ENCODE results near the gene PHF10.
A peak's percentile ranks its signal among the peaks of the same experiment; 100 is the strongest.
"Not testable (repeated sequence)": the region's sequence is repeated elsewhere in the genome, so short reads cannot be mapped to it uniquely, and the experiment has no call there.

Gene PHF10

GRCh38 chr6:169724494-169725124 is at the start of gene PHF10:
TSS of gene PHF10 (minus strand) at chr6:169724500. CDS start at chr6:169723931, 569 bp downstream.
- DNase-seq: peak; percentile 82

DNA sequence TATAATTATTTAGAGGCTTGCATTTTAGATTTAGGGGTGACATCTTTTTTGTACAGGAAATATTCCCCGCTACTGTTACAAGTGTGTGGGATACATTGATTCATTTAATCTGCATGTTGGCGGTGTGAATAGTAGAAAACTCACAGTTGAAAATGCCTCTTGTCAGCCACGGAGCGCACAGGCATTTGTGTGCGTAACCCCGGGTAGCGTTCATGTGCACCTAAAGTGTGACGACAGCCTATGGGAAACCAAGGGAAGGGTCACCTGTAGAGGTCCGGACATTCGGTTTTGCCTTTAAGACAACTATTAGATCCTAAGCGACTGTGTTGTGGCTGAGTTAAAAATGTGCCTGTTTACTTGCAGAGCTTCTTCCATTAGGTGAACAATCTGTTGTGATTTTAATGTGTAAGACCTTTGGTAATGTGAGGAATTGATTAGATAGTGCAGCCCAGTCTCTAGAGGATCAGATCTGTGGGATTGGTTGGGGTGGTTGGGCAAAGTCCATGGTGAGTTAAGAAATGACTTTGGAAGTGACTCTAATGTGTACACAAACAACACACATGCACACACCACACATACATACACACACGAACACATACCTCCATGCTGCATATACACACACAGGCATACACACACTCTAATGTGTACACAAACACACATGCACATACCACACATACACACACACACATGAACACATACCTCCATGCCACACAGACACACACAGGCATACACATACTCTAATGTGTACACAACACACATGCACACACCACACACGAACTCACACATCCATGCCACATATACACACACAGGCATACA is 42.8 kb upstream of the PHF10 start:
- no peak for DNase-seq

GRCh38 chr6:169766232-169766631 is 41.9 kb upstream of the PHF10 start:
- no peak for DNase-seq

DNA sequence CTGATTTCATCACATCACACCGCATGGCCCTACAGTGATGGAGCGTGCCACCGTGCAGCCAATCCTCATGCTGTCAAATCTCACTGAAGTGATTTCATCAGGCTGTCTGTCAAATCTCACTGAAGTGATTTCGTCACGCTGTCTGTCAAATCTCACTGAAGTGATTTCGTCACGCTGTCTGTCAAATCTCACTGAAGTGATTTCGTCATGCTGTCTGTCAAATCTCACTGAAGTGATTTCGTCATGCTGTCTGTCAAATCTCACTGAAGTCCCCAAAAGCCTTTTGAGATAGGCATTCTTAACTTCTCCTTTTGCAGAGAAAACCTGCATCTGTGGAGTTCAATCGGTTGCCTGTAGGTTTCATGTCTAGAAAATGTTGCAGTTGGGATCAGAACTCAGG is 41.5 kb upstream of the PHF10 start:
- DNase-seq: not testable (repeated sequence)

GRCh38 chr6:169763881-169764280 is 39.6 kb upstream of the PHF10 start:
- DNase-seq: no peak

DNA sequence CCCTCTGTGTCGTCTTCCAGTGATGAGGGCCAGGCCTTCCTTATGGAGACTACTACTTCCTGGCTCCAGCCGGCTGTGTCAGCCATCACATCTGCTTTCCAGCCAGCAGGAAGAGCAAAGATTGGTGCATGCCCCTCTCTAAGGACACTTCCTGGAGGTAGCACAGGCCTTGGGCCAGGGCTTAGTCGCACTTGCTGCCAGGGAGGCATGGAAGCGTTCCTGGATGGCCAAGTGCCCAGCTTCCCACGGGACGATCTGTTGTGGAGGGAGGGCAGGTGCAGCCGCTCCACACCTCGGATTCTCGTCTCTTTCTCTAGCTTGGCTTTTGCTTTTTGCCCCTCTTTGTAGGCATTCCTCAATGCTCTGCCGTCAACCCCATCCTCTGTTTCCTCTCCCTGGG is 39.0 kb upstream of the PHF10 start:
- DNase-seq: no peak

DNA sequence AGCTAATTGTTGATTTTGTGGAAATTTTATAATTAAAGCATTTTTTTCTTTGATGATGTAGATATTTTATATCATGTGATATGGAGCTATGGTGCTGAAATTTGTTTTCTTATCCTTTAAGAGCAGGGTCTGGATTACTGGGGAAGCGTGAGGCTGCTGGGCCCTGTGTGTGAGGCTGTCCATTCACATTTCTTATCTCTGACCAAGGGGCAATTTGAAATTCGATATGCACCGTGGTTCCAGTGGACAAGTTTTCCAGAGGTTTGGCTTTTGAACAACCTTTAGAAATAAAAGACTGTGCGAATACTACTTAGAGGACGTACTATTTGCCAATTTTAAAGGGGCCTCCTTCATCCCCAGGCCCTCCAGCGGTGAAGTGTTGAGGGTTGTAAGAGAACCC is 30.9 kb upstream of the PHF10 start:
- no peak for DNase-seq

- no peak for DNase-seq
Measured at GRCh38 chr6:169752074-169752623, 27.8 kb upstream of the PHF10 start.

- peak; percentile 98 for DNase-seq
Measured at GRCh38 chr6:169751242-169752073, 27.2 kb upstream of the PHF10 start, which contains the start of the genes DYNLT2 and ERMARD. TSS of gene DYNLT2 (minus strand) at chr6:169751572. CDS start at chr6:169751458, 114 bp downstream. TSS of gene ERMARD (plus strand) at chr6:169751622. CDS start at chr6:169751658, 36 bp downstream.

DNA sequence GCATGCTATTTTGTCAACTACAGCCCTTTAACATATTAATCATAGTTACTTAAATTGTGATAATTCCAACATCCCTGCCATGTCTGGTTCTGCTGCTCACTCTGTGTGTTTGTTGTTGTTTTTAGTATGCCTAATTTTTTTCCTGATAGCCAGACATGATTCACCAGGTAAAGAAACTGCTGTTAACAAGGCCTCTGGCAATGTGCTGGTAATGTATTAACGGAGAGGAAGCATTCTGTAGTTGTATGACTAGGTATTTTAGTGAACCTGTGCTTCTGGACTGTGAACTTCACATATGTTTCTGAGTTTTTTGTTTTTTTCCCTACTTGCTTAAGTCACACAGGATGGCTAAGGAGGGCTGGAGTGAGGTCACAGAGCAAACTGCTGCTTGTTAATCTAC is 22.3 kb upstream of the PHF10 start:
- DNase-seq: no peak

DNA sequence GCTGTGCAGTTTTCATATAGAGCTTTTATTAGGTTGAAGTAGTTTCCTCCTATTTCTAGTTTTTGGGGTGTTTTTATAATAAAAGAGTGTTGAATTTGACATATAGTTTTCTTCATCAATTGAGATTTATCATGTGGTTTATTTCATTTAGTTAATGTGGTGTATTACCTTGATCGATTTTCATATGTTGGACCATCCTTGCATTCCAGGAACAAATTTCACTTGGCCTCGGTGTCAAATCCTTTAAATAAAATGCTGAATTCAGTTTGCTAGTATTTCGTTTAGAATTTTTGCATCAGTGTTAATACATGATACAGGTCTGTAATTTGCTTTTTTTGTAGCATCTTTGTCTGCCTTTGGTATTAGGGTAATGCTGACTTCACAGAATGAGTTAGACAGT is 21.1 kb upstream of the PHF10 start:
- no peak for DNase-seq

GRCh38 chr6:169741344-169741743 is 17.0 kb upstream of the PHF10 start:
- no peak for DNase-seq

DNA sequence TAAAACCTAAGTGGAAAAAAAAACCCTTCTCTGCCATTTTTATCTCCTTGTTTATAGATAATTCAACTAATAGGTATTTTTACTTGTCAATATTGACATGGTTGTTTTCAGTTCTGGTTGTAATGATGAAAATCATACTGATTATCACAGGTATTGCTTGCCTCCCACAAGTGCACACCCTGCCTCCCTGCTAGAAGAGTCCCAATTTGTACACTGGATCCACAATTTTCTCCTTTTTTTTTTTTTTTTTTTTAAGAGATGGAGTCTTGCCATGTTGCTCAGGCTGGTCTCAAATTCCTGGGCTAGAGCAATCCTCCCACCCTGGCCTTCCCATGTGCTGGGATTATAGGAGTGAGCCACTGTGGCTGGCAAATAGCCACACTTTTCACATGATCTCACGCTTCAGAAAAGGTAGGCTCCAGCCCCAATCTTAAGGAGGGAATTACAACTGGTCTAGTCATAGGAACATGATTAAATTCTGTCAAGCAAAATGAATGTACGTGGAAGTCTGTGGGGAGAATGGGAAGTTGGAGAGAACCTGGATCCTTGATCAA is 14.8 kb upstream of the PHF10 start:
- no peak for DNase-seq

DNA sequence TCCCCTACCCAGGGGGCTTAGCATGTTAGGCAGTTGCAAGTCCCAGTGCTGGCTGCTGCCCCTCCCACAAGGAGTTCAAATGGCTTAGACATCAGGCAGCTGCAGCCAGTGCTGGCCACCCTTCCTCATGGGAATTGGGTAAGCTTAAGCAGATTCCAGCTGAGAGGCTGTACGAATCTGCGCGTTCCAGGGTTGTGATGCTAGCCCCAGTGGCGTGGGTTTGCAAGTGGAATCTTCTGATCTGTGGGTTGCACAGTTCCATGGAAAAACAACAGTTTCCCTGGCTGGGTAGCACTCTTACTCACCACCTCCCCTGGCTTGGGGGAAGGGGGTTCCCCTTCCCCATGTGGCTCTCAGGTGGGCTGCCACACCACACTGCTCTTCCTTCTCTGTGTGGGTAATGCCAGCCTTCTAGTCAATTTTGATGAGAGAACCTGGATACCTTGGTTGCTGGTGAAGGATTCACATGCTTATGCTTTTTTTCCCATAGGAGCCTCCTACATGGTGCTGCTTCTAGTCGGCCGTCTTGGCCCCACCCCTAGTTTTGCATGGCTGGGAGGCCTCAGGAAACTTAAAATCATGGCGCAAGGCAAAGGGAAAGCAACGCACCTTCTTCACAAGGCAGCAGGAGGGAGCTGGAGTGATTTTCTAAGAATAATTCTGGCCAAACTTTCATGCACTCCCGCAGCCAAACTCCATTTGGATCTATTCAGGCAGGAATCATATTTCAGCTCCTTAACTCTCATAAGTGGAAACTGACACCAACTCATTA is 14.1 kb upstream of the PHF10 start:
- no peak for DNase-seq

- no peak for DNase-seq
Measured at GRCh38 chr6:169729961-169730360, 5.7 kb upstream of the PHF10 start.

GRCh38 chr6:169726963-169727362 is 2.7 kb upstream of the PHF10 start:
- no peak for DNase-seq

- no peak for DNase-seq
Measured at GRCh38 chr6:169726049-169726400, 1.7 kb upstream of the PHF10 start.

DNA sequence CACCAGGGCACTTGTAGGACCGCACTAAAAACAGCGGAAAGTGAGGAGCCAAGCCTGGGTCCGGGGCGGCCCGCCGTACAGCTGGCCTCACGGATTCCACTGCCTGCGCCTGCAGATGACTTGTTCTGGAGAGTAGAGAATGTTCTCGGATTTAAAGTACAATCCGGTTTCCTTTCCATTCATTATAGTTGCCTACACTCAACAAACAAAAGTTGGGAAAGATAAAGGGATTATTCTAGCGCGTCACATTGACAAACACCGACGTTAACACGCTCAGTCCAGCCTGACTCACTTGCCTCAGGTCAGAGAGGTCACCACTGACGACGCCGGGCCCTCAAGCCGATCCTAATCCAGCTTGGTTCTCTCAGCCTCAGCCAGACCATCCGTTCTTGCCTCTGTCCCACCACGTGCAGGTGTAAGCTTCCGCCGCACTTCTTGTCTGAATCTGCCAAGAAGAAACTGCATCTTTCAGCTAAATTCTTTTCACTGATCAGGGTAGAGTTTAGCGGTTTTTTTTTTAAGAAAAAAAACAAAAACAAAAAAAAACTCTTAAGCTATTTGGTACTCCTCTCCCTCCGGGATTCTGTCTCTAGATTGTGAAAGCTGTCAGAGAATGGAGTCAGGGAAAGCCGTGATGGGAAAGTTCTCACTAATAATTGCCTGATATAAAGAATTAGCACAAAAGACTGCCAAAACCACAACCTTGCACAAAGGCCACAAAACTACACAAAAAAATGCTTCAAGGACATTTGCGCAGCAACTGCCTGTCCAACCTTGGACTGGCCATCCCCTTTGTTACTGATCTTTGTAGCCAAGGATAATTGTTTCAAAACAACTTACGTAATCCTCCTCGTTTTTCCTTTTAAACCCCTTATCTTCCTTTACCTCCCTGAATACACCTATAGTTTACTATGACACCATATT is 1.1 kb upstream of the PHF10 start:
- no peak for DNase-seq

- peak; percentile 47 for DNase-seq
Measured at GRCh38 chr6:169723991-169724493, 258 bp downstream of the PHF10 start.

DNA sequence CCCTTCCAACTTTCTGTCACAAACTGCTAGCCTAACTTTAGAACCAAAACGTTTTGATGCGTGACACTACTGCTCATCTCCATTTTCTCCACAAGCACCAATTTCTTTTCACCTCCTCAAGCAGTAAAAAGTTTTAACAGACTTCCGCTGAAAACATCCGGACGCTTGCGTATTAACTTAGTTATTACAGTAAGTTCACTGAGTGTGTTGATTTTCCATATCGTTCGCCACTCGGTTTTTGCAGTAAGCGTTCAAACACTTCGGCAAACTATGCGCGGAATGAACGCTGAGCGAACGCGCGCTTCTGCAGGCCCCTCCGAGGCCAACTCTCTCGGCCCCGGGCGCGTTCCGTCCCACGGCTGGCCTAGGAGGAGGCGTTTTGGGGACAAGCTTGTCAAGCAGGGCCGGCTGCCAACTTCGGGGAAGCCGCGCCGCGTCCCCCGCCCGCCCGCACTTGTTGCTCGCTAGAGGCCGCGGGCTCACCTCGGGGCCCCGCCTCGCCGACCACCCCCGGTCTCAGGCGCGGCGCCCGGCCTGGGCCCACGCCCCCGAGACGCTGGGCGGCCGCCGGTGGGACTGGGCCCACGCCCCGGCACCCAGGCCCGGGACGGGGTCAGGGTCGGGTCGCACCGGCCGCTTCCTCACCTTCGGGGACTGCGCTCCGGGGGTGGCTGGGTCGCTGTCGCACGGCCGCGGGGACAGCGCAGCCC is 945 bp downstream of the PHF10 start:
- peak; percentile 37 for DNase-seq
